WTC11 (cell line): ENCODE data around the gene RACGAP1. TPM values are rescaled to one million over a fixed set of nuclear protein-coding genes. Genes with fewer than 3 reads are reported as not detected.

Experiments used
- ATAC-seq: fragments of 200-7000 bp; cut with Tn5 transposase; 2 replicates; pipeline ENCODE4 v1.10.0; 2021; ENCODE audit warnings: mild to moderate bottlenecking, moderate library complexity
- CTCF ChIA-PET: fragments of 300-600 bp; sonication (Branson Sonifier 250); formaldehyde crosslinking; loops from one replicate; lab custom pipeline; 2021; ENCODE audit warnings: antibody characterized with exemption; lab: Charles Lee
- POLR2A ChIA-PET: fragments of 350-600 bp; sonication (Branson Sonifier 250); formaldehyde crosslinking; loops from one replicate; lab custom pipeline; 2021; ENCODE audit warnings: antibody characterized with exemption; lab: Charles Lee
- DNase-seq: peaks from one replicate; pipeline ENCODE4 v3.0.0; 2021; ENCODE audit warnings: low spot score
- H3K27ac Mint-ChIP-seq: 2 replicates; pipeline ENCODE4 v1.8.0; 2021; ENCODE audit warnings: mixed read lengths
- H3K27me3 Mint-ChIP-seq: 2 replicates; pipeline ENCODE4 v1.8.0; 2021; ENCODE audit warnings: low read depth, mild to moderate bottlenecking, moderate library complexity, mixed read lengths
- H3K36me3 Mint-ChIP-seq: 2 replicates; pipeline ENCODE4 v1.8.0; 2021; ENCODE audit warnings: mixed read lengths
- H3K4me1 Mint-ChIP-seq: 2 replicates; pipeline ENCODE4 v1.8.0; 2022; ENCODE audit warnings: mixed read lengths
- H3K4me3 Mint-ChIP-seq: 2 replicates; pipeline ENCODE4 v1.8.0; 2021; ENCODE audit warnings: mild to moderate bottlenecking, moderate library complexity, mixed read lengths
- H3K9me3 Mint-ChIP-seq: 2 replicates; pipeline ENCODE4 v1.8.0; 2021; ENCODE audit warnings: mixed read lengths
- ARID4B ChIP-seq: sonication (generic); formaldehyde crosslinking; IDR thresholded peaks from 2 replicates; pipeline ENCODE4 v1.8.0; 2023; ENCODE audit warnings: missing genetic modification reagents, mild to moderate bottlenecking, borderline replicate concordance
- CREB1 ChIP-seq: sonication (generic); formaldehyde crosslinking; IDR thresholded peaks from 2 replicates; pipeline ENCODE4 v1.8.0; 2023; ENCODE audit warnings: mild to moderate bottlenecking, missing genetic modification reagents
- E2F5 ChIP-seq: sonication (generic); formaldehyde crosslinking; IDR thresholded peaks from 2 replicates; pipeline ENCODE4 v1.8.1; 2022; ENCODE audit warnings: mild to moderate bottlenecking, moderate library complexity, missing genetic modification reagents
- EMX1 ChIP-seq: fragments of 250-450 bp; sonication (Bioruptor Pico); IDR thresholded peaks from 2 replicates; pipeline ENCODE4 v1.8.0; 2021; ENCODE audit warnings: mild to moderate bottlenecking
- GRHL2 ChIP-seq: fragments of 250-450 bp; sonication (Bioruptor Pico); IDR thresholded peaks from 2 replicates; pipeline ENCODE4 v1.8.0; 2022; ENCODE audit warnings: mild to moderate bottlenecking, moderate library complexity; ENCODE audit not compliant: insufficient replicate concordance, severe bottlenecking
- JAZF1 ChIP-seq: fragments of 250-450 bp; sonication (Bioruptor Pico); IDR thresholded peaks from 2 replicates; pipeline ENCODE4 v1.9.0; 2021; ENCODE audit warnings: moderate library complexity, mild to moderate bottlenecking, inconsistent platforms
- JUN ChIP-seq: sonication (generic); formaldehyde crosslinking; IDR thresholded peaks from 2 replicates; pipeline ENCODE4 v1.8.0; 2023; ENCODE audit warnings: mild to moderate bottlenecking, missing genetic modification reagents
- NFATC4 ChIP-seq: fragments of 250-450 bp; sonication (Bioruptor Pico); IDR thresholded peaks from 2 replicates; pipeline ENCODE4 v1.9.0; 2021; ENCODE audit warnings: mild to moderate bottlenecking
- NR1H2 ChIP-seq: sonication (generic); formaldehyde crosslinking; IDR thresholded peaks from 2 replicates; pipeline ENCODE4 v1.9.0; 2021; ENCODE audit warnings: mild to moderate bottlenecking, moderate library complexity, missing genetic modification reagents
- OVOL2 ChIP-seq: fragments of 250-450 bp; sonication (Bioruptor Pico); IDR thresholded peaks from 2 replicates; pipeline ENCODE4 v1.9.0; 2021; ENCODE audit warnings: mild to moderate bottlenecking, borderline replicate concordance
- RORB ChIP-seq: fragments of 250-450 bp; sonication (Bioruptor Pico); IDR thresholded peaks from 2 replicates; pipeline ENCODE4 v1.9.0; 2021; ENCODE audit warnings: mild to moderate bottlenecking
- SMAD3 ChIP-seq: sonication (generic); formaldehyde crosslinking; IDR thresholded peaks from 2 replicates; pipeline ENCODE4 v1.8.0; 2022; ENCODE audit warnings: missing genetic modification reagents, mild to moderate bottlenecking, borderline replicate concordance
- STAT6 ChIP-seq: sonication (generic); formaldehyde crosslinking; conservative IDR thresholded peaks from 2 replicates; pipeline ENCODE4 v1.8.1; 2023; ENCODE audit warnings: mild to moderate bottlenecking, low read depth, missing genetic modification reagents, moderate library complexity
- USF2 ChIP-seq: sonication (generic); formaldehyde crosslinking; IDR thresholded peaks from 2 replicates; pipeline ENCODE4 v1.8.1; 2023; ENCODE audit warnings: mild to moderate bottlenecking, missing genetic modification reagents, moderate library complexity
- ZBTB21 ChIP-seq: sonication (generic); formaldehyde crosslinking; IDR thresholded peaks from 2 replicates; pipeline ENCODE4 v1.8.1; 2023; ENCODE audit warnings: mild to moderate bottlenecking, missing genetic modification reagents, borderline replicate concordance
- ZNF138 ChIP-seq: sonication (generic); formaldehyde crosslinking; conservative IDR thresholded peaks from 2 replicates; pipeline ENCODE4 v1.8.1; 2022; ENCODE audit warnings: mild to moderate bottlenecking, moderate library complexity, missing genetic modification reagents
- ZNF263 ChIP-seq: sonication (generic); formaldehyde crosslinking; IDR thresholded peaks from 2 replicates; pipeline ENCODE4 v1.8.1; 2022; ENCODE audit warnings: low read depth, mild to moderate bottlenecking, moderate library complexity, missing genetic modification reagents
- ZNF416 ChIP-seq: fragments of 250-450 bp; sonication (Bioruptor Pico); IDR thresholded peaks from 2 replicates; pipeline ENCODE4 v1.9.0; 2021; ENCODE audit warnings: mild to moderate bottlenecking, inconsistent platforms
- ZNF532 ChIP-seq: fragments of 250-450 bp; sonication (Bioruptor Pico); IDR thresholded peaks from 2 replicates; pipeline ENCODE4 v1.9.0; 2021; ENCODE audit warnings: mild to moderate bottlenecking, borderline replicate concordance
- total RNA-seq: library from RNA; stranded (reverse); gene quantifications from 3 replicates; pipeline ENCODE4 v1.2.3, GENCODE V29; 2021

Gene RACGAP1
- total RNA-seq, 1 experiment from 2014 or later, result 87.7 TPM

- TF ChIP-seq ZNF532 (0 out of 2 replicates have a peak, but pooled peaks have one; percentile 20), SMAD3 (CRISPR knock-in tag) (no peak), ZNF138 (CRISPR knock-in tag) (no peak), ZBTB21 (CRISPR knock-in tag) (no peak)
- TF ChIP-seq, all 79 proteins: peak for 6
These were observed 79.8 kb downstream of the RACGAP1 start (continued) for GRCh38 chr12:49945394-49946080.

- no peak for DNase-seq
- Mint-ChIP-seq H3K4me3 (no peak overlapping the region), H3K9me3 (no peaks in the 10 kb centered on the region), H3K27me3 (peaks cover 9% of the 10 kb centered on the region; the same call in 1 of the 2 replicates), H3K27ac (no peak overlapping the region), H3K36me3 (no peaks in the 10 kb centered on the region), H3K4me1 (peaks cover 40% of the 10 kb centered on the region)
- ChIA-PET POLR2A (interaction anchor here (1.3 kb wide), 1 partner anchor 11 kb away, joined by 4 read pairs; no protein-coding TSS in a partner anchor), CTCF (interaction anchor here (0.8 to 8.2 kb wide), 18 partner anchors 10 to 222 kb away, joined by 3 to 168 read pairs (median 11); partner anchors contain the start of genes AQP6, CERS5 and NCKAP5L)
- TF ChIP-seq EMX1 (no peak), NFATC4 (CRISPR knock-in tag) (no peak), JAZF1 (CRISPR knock-in tag) (no peak), JUN (no peak), USF2 (CRISPR knock-in tag) (no peak), NR1H2 (CRISPR knock-in tag) (no peak), ARID4B (no peak), STAT6 (CRISPR knock-in tag) (no peak), GRHL2 (CRISPR knock-in tag) (no peak), ZNF416 (CRISPR knock-in tag) (no peak), CREB1 (CRISPR knock-in tag) (no peak), E2F5 (no peak), ZNF263 (CRISPR knock-in tag) (no peak), OVOL2 (CRISPR knock-in tag) (no peak), RORB (CRISPR knock-in tag) (no peak)
- ATAC-seq, result no peak
These were observed 80.6 kb downstream of the RACGAP1 start for GRCh38 chr12:49944718-49945117.
